DLD1 (cell line): ENCODE results near the gene MAL.
"Not testable (repeated sequence)": the region's sequence is repeated elsewhere in the genome, so short reads cannot be mapped to it uniquely, and the experiment has no call there.

ENCODE experiments used
- in situ Hi-C: cut with HindIII; loops from 2 replicates; pipeline ENCODE4 v1.10.0; 2017; ENCODE audit warnings: low sequenced_read_pairs

The MAL gene

DNA sequence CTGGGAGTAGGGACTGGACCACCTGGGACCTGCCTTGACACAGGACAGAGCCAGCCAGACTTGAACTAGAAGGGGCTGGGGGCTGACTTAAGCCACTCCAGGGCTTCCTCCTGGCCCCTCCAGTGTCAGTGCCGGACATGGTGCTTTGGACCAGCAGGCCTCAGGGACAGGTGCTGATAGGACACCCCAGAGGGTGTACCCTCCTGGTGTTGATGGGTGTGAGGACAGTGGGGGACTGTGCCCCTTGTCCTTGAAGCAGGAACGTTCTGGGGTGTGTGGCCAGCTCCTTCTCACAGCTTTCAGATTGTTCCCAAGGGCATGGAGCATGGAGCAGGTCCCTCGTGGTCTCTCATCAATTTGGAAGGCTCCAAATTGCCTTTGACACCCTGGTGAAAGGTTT is 6.8 kb downstream of the MAL start:
- in situ Hi-C loops = no loop called here

GRCh38 chr2:95032868-95033603 is 7.5 kb downstream of the MAL start:
- in situ Hi-C loops = no loop called here

GRCh38 chr2:95034221-95034620 is 8.7 kb downstream of the MAL start:
- in situ Hi-C loops = no loop called here

DNA sequence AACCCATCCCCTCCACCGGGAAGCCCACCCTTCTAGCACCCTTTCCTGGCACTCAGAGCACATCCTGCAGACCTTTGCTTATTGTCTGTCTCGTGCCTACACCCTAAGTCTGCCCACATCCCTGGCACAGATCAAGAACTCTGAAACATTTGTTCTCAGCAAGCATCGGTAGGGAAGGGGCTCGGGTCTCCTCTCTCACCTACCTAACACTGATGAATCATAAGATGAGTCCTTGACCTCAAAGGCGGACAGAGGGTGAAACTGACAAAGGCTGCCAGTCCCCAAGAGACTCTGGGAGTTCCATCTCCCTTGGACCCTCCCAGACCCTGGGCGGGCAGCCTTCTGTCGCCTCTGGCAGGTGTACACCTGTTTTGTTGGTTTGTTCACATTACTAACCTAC is 9.3 kb downstream of the MAL start:
- in situ Hi-C loops = no loop called here

- in situ Hi-C loops = no loop called here
These were observed 11.3 kb downstream of the MAL start for GRCh38 chr2:95036596-95037383.

- in situ Hi-C loops = no loop called here
These were observed 11.9 kb downstream of the MAL start for GRCh38 chr2:95037384-95037839.

DNA sequence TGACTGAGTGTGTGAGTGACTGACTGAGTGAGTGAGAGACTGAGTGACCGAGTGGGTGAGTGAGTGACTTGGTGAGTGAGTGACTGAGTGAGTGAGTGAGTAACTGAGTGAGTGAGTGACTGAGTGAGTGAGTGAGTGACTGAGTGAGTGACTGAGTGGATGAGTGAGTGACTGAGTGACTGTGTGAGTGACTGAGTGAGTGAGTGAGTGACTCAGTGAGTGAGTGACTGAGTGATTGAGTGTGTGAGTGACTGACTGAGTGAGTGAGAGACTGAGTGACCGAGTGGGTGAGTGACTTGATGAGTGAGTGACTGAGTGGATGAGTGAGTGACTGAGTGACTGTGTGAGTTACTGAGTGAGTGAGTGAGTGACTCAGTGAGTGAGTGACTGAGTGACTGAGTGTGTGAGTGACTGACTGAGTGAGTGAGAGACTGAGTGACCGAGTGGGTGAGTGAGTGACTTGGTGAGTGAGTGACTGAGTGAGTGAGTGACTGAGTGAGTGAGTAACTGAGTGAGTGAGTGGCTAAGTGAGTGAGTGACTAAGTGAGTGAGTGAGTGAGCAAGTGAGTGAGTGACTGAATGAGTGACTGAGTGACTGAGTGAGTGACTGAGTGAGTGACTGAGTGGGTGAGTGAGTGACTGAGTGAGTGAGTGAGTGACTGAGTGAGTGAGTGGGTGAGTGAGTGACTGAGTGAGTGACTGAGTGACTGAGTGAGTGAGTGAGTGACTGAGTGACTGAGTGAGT is 12.5 kb downstream of the MAL start:
- in situ Hi-C loops = not testable (repeated sequence)

DNA sequence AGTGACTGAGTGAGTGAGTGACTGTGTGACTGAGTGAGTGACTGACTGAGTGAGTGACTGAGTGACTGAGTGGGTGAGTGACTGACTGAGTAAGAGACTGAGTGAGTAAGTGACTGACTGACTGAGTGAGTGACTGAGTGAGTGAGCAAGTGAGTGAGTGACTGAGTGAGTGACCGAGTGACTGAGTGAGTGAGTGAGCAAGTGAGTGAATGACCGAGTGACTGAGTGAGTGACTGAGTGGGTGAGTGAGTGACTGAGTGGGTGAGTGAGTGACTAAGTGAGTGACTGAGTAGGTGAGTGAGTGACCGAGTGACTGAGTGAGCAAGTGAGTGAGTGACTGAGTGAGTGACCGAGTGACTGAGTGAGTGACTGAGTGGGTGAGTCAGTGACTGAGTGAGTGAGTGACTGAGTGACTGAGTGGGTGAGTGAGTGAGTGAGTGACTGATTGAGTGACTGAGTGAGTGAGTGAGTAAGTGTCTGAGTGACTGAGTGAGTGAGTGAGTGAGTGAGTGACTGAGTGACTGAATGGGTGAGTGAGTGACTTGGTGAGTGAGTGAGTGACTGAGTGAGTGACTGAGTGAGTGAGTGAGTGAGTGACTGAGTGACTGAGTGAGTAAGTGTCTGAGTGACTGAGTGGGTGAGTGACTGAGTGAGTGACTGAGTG is 13.3 kb downstream of the MAL start:
- in situ Hi-C loops = no loop called here

DNA sequence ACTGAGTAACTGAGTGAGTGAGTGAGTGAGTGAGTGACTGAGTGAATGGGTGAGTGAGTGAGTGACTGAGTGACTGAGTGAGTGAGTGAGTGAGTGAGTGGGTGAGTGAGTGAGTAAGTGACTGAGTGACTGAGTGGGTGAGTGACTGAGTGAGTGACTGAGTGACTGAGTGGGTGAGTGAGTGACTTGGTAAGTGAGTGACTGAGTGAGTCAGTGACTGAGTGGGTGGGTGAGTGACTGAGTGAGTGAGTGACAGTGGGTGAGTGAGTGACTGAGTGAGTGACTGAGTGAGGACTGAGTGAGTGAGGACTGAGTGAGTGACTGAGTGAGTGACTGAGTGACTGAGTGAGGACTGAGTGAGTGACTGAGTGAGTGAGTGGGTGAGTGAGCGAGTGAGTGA is 13.9 kb downstream of the MAL start:
- in situ Hi-C loops = no loop called here

DNA sequence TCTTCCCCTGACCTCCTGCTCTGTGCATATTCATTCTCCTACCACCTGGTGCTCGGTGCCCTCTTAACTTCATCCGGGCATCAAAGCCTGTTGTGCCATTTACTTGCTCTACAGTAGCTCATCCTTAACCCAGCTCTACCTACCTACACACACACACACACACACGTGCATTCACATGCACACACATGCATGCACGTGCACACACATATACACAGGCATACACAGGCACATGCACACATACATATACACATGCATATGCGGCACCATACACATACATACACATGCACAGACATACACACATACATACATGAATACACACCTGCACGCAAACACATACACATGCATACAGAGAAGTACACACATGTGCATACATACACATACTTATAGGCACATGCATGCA is 14.5 kb downstream of the MAL start:
- in situ Hi-C loops = no loop called here

- in situ Hi-C loops = no loop called here
These were observed 14.9 kb downstream of the MAL start for GRCh38 chr2:95040426-95040825.

DNA sequence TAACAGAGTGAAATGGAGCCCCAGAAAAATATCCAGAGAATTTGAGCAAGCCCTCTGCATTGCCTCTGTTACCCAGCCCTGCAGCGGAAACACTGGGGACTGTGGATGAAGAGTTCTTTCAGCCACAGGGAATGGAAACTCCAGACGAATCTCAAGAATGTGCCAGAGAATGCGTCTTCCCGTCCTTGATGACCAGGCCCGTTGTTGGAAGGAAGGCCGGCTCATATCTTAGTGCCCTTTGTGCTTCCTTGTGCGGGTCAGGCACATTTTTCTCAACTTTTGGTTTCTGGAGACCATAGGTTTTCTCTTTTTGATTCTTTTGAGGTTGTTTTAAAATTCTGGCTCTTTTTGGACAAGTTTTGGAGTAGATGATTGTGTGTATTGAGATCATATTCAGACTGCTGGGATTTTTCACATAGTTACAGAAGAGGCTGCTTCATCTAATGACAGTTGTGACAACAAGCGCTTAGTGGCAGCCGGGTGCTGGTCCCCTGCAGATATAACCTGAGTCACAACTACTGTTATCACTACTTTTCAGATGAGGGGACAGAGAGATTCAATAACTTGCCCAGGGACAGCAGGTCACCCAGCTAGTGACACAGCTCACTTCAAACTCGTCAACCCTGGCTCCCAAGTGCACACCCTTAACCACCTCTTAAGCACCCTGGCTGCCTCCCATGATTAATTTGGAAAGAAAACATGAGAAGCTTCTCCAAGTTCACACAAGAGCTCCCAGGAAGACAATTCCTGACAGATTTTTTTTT is 15.7 kb downstream of the MAL start:
- in situ Hi-C loops = no loop called here

DNA sequence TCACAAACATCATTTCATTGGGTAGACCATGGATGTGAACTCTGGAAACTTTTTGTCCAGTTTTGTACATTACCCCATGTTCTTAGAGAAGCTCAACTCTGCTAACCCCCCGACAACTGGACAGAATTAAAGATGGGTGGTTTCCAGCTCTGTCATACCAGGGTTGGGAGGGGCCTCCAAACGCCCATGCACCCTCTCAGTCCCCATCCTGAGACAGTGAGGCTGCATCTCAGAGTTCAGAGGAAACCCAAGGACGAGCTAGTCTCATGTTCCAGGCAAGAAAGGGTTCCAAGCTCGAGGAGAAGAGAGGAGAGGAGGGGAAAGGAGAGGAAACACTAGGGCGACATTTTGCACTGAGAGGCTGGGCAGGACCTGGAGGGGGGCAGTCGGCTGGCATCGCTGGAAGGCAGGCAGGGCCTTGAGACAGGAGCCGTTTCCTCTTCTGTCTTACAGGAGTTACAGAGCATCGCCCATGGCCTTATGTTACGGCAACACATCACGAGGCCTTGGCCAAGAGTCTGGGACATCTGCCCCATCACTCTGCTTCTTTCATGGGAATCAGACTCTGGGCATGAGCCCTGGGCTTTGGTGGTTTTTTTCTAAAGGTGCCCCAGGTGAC is 16.4 kb downstream of the MAL start:
- in situ Hi-C loops = no loop called here

GRCh38 chr2:95042472-95043271 is 17.2 kb downstream of the MAL start:
- in situ Hi-C loops = no loop called here

DNA sequence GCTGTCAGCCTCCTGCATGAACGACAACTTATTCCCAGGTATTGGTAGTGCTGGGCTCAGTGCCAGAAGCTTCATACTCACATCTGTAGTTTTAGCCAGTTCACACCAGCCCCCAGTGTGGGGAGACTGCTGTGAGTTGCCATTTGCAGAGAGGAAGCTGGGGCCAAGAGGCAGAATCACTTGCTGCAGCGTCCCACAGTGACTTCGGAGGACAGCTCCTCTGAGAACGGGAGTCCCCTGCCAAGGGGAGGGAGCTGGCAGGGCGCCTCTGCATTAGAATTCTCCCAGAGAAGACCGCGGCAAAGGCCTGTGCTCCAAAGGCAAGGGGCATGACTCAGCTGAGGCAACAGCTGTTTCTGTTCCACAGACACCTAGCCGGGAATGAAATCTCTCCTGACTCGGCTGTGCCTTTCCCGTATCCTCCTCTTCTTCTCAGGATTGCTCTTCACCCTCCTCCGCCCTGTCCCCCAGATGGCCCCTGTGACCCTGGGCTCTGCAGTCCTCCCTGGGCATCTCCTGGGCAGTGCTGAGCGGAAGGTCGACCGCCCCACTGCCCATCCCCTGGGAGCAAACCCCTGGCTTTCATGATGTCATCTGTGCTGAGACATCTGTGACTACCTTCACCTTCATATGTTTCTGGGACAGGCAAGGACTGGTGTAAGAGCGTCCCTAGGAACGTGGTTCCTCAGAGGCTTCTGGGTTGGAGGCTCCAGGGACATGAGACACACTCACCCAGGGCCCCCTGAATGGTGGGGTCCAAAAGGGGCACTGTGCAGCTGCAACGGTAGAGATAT is 18.0 kb downstream of the MAL start:
- in situ Hi-C loops = no loop called here

- in situ Hi-C loops = no loop called here
These were observed 19.1 kb downstream of the MAL start for GRCh38 chr2:95044601-95045000.

- in situ Hi-C loops = no loop called here
These were observed 21.0 kb downstream of the MAL start for GRCh38 chr2:95046371-95047112.
